GM12872 (cell line): ENCODE results near the gene FRK.

Source experiments
- TF ChIP-seq, protein P1 (sequence below): IDR thresholded peaks from 3 replicates; pipeline ENCODE4 v1.5.1; 2011; ENCODE audit warnings: low read depth, mild to moderate bottlenecking, low read length, moderate library complexity; ENCODE audit not compliant: insufficient read depth

The FRK gene

DNA sequence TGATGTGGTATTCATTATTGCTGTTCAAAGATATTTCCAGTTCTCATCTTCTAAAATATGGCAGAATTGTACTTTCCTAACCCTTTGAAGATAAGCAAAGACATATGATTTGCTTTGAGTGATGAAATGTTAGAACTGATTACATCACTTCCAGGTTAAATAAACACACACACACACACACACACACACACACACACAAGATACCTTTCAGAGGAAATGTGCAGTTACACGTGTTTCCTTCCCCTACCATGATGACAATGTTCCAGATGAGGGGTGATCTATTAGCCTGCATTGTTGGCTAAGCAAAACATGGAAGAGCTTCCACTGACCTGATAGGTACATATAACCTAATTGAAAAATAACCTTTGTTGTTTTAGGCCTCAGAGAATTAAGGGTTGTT is 11.7 kb upstream of the FRK start:
- TF ChIP-seq, protein P1, sequence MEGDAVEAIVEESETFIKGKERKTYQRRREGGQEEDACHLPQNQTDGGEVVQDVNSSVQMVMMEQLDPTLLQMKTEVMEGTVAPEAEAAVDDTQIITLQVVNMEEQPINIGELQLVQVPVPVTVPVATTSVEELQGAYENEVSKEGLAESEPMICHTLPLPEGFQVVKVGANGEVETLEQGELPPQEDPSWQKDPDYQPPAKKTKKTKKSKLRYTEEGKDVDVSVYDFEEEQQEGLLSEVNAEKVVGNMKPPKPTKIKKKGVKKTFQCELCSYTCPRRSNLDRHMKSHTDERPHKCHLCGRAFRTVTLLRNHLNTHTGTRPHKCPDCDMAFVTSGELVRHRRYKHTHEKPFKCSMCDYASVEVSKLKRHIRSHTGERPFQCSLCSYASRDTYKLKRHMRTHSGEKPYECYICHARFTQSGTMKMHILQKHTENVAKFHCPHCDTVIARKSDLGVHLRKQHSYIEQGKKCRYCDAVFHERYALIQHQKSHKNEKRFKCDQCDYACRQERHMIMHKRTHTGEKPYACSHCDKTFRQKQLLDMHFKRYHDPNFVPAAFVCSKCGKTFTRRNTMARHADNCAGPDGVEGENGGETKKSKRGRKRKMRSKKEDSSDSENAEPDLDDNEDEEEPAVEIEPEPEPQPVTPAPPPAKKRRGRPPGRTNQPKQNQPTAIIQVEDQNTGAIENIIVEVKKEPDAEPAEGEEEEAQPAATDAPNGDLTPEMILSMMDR = no peak

DNA sequence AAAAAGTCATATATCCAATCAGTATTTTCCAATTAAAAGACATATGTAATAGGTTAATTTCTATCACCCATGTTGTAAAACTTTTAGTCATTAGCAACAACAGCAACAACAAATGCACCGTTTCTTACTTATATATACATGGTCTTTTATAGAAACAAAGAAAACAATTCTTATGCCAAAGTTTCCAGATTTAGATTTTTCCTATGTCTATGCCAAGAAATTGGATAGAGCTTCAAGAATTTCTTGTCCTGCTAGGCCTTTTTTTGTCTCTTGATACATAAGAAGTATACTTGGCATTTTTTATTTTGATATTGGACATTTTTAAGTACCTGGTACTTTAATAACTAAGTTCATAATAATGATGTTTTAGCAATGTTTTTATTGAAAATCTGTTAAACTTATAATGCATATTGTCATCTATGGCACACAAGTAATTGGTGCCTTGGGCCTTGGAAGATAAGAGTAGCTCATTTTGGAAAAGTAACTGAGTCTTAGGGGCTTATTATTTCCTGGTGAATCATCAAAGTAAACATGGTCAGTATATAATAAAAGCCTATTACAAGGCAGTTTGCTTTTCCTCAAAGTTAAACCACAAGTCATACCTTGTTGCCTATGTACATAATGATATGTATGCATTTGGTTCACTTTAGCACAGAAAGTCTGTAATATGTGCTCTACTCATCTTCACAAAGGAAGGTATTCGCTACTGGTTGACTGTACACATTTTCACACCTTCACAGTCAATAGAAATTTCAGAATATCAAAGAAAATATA is 10.1 kb upstream of the FRK start:
- TF ChIP-seq, protein P1 = no peak

DNA sequence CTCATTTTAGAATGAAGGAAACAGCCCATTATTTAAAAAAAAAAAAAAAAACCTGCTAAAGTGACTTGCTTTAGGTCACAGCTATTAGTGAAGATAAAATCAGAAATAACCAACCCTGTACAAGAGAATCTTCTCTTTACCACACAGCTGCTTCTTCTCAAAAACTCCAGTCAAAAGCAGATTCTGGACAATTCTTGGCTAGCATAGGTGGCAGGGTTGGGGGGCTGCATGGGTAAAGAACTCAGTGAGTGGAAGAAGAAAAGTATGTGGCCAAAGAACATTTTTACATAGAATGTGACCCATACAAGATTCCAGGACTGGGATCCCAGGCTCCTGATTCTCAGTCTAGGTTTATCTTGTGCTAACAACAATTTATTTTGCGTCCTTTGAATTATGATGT is 9.4 kb upstream of the FRK start:
- TF ChIP-seq, protein P1 = no peak

DNA sequence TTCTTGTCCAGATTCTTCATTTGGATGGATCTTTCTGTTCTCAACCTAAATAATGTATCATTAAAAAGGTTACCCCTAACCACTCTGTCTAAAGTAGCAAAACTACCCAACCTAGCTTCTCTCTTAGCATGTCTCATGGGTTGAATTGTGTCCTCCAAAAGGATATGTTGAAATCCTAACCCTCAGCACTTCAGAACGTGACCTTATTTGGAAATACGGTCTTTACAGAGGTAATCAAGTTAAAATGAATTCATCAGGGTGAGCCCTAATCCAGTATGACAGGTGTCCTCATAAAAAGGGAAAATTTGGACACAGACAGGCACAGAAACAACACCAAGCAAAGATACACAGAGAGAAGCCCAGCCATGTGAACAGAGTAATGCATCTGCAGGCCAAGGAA is 6.1 kb upstream of the FRK start:
- TF ChIP-seq, protein P1 = no peak

DNA sequence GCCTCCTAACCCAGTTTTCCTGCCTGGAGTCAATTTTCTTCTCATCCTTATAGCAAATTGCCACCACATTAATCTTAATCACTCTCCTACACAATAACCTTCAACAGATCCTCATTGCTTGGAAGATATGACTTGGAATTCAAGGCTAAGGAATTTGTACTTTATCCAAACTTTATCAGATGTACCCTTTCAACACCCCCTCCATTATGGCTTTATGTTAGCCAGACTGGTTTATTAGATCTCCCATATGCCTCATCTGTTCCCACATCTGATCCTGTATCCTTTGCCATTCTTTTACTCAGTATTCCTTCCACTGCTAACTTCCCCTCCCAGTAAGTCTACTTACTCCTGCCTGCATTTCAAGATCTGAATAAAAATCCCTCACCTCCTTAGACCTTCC is 4.0 kb upstream of the FRK start:
- TF ChIP-seq, protein P1 = no peak

DNA sequence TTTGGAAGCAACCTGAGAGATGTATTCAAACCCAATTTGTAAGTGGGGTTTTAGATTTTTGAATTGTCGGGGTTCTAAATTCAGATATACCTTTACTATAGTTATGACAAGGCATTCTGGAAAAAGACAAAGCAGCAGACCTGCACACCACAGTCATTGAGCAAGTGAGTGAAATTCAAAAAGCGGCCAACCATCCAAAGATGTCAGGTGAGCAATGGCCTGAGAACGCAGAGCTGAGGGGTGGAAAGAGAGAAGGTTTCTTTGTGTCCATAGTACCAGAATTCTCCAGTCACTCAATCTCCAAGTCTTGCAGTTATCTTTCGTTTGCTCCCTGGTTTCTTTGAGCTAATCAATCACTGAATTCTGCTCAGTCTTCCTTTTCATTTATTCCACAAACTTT is 1.8 kb upstream of the FRK start:
- TF ChIP-seq, protein P1 = no peak

DNA sequence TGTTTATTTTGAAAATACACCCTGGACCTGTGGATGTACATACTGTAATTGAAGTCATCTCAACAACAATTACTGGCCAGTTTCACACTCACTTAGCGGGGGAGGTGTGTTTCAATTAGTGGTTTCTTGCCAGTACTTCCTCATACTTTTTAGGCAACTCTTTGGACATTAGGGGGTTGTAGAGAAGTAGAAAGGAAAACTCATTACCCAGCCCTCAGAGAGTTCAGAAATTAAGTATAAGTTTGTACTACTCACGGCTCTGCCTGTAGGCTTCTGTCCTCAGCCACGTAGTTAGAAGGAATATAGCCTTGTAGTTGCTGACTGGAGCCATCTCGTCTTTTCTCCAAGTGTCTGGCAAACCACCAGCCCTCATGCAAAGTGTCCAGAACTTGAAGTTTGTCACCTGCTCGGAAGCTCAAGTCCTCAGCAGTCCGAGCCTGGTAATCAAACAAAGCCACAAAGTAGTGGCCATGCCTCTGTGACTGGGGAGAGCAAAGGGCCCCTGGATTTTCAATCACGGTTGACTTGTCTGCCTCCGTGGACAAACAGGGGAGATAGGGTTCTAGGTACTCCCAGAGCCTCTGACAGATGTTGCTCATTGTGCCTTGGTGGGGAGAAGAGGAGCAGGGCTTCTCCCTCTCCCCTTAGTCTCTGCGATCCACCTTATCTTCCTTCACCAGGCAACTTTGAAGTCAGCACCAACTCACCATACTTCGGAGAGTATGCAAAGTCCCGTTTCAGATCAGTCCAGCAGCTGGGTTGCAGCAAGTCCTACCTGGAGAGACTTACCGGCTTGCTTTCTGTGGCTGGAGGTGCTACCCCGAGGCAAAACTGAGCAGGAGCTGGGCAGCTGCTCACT is 749 bp downstream of the FRK start:
- TF ChIP-seq, protein P1 = no peak
